HG03060 (cell line): ENCODE data around the gene DIAPH2.
"Not testable (repeated sequence)": the region's sequence is repeated elsewhere in the genome, so short reads cannot be mapped to it uniquely, and the experiment has no call there.

Experiments
- ATAC-seq: cut with Tn5 transposase; IDR thresholded peaks from one replicate; pipeline ENCODE4 v1.9.1; 2021; ENCODE audit warnings: low read depth, moderate number of reproducible peaks; ENCODE audit not compliant: unreplicated experiment

DIAPH2 gene

DNA sequence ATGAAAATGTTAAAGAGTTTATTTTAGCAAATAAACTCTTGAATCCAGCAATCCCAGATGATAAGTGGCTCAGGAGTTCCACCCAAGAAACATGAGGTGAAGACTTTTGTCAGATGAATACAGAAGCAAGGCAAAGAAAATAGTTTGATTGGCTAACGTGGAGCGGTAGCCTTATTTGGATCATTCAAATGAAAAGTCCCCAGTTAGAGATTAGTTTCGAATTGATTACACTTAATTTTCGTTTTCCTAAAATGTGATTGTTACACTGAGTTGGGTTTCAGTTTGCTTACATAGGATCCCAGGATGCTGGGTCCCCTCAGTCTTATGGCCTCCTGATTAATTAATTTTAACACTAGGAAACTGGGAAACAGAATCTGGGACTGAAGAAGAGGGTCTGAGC is 122.7 kb downstream of the DIAPH2 start:
- no peak for ATAC-seq

DNA sequence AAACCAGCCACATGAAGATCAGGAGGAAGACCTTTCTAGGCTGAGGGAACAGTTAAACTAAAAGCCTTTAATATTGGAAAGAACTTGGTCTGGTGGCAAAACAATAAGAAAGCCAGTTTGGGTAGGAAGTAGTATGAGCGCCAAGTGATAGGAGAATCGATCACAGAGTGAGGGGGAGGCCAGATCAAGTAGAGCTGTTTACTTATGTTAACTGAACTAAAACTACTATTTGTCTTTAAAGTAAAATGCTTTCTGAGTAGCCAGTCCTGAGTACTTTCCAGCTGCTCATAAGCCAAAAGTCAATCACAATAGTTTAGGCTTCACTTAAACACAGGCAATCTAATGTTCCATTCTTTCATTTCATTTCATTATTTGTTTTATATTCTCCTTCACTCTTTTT is 136.3 kb downstream of the DIAPH2 start:
- ATAC-seq: no peak

DNA sequence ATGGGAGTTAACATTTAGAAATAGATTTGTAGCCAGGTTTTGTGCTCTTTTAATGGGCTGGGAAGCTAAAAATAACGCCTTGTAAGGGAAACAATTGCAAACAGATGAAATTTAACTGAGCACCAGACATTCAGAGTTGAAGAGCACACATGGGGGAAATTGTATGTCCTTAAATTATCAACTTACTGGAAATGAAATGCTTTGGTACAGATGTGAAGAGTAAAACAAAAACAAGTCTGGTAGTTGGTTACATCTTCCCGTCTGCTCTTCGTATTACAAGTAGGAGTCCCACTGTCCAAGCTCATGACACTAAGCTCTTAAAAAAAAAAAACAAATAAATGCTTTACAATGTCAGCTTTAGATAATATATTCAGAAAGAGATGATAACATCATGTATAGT is 139.5 kb downstream of the DIAPH2 start:
- ATAC-seq: no peak

DNA sequence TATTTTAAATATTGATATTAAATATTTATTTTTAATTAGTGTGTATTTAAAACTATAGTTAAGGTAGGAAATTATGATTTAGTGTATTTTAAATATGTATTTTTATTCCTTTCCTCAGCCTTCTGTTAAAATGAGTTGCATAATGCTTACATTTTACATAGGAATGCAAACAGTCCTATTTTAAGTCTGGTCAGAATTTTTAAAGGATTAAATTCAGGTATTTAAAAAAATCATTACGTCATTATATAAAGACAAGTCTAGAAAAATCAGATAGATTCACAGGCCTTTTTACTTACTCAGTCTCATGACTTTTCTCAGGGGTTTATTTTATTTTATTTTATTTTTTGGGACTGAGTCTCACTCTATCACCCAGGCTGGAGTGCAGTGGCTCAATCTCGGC is 148.7 kb downstream of the DIAPH2 start:
- ATAC-seq: no peak

DNA sequence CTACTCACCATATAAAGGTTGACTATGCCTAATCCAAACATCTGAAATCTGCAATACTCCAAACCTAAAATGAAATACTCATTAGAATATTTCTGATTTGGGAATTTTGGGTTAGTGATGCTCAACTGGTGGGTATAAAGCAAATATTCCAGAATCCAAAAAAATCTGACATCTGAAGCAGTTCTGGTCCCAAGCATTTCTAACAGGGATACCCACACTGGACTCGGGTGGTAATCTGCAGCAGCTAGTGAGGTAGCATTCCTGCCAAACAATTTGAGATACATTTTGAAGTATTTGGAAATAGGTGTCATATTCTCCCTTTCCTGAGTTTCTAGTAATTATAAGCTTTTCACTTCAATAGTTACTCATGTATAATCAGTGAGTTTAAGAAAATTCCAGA is 149.5 kb downstream of the DIAPH2 start:
- ATAC-seq: no peak

DNA sequence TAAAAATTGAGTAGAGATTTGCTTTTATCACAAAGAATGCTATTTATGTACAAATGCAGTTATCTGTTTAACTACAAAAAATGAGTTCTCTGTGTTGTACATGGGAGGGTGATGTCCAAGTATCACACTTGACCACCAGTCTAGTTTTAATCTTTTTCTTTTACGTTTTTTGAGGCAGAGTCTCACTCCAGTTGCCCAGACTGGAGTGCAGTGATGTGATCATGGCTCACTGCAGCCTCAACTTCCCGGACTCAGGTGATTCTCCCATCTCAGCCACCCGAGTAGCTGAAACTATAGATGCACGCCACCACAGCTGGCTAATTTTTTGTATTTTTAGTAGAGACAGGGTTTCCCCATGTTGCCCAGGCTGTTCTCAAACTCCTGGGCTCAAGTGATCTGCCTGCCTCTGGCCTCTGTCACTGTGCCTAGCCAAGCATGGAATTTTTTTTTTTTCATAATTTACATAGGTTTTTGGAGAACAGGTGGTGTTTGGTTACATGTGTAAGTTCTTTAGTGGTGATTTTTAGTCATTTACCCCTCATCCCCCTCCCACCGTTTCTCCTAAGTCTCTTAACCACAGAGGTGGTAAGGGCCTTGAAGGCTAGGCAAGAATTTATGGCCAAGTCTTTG is 151.1 kb downstream of the DIAPH2 start:
- peak; percentile 87 for ATAC-seq

DNA sequence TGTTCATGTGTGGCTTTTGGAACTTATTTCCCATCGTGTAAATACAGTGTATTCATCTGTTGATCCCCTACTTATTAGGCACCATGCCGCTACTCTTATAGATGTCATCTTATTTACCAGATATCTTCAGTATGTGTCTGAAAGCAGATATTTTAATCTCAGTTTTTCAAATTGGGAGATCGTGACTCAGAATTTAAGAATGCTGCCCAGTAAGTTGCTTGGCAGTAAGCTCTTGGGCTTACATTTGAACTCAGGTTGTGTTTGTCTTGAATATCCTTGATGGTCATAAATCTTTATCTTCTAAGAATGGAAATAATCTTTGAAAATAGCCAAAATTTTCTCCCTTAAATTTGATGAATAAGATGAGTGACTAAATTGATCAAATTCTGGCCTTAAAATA is 153.2 kb downstream of the DIAPH2 start:
- ATAC-seq: no peak

DNA sequence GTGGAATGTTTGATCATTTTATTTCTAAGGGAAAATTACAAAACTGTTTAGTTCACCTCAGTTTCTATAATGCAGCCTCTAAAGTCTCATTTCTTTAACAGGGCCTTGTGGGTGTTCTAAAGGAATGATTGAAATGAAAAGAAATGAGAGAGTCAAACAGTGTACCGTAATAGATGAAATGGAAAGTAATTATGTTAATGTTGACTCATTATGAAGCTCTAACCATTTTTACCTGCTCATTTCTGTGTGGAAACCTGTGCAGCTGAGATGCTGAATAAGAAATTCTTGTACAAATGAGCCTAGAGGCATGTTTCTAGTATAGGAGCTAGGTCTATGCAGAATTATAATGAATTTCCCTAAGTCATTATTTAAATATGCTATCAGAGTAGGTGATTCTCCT is 153.9 kb downstream of the DIAPH2 start:
- no peak for ATAC-seq

DNA sequence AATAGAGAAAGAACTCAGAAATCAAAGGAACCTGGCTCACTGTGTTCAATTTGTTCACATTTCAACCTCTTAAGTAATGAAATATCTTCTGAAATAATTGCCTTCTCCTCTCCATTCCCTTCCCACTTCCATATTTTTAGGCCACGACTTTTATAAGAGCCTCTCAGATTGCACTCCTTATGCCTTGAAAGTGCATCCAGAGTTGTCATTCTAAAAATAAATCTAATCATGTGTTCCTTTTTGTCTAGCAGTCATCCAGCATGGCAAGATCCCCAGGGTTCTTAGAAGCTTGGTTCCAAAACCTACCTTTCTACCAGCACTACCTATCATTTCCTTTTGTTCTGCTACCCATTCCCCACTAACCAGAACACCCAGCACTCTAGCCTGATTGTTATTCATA is 156.7 kb downstream of the DIAPH2 start:
- ATAC-seq: no peak

DNA sequence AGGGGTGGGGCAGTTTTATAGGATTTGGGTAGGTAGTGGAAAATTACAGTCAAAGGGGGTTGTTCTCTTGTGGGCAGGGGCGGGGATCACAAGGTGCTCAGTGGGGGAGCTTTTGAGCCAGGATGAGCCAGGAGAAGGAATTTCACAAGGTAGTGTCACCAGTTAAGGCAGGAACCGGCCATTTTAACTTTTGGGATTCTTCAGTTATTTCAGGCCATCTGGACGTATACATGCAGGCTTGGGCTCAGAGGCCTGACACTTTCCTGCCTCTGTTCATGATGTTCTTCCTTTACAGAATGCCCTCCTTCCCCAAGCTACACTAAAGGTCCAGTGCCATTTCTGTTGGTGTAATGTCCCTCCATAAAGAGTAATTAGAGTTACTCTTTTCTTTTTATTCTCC is 157.2 kb downstream of the DIAPH2 start:
- not testable (repeated sequence) for ATAC-seq

DNA sequence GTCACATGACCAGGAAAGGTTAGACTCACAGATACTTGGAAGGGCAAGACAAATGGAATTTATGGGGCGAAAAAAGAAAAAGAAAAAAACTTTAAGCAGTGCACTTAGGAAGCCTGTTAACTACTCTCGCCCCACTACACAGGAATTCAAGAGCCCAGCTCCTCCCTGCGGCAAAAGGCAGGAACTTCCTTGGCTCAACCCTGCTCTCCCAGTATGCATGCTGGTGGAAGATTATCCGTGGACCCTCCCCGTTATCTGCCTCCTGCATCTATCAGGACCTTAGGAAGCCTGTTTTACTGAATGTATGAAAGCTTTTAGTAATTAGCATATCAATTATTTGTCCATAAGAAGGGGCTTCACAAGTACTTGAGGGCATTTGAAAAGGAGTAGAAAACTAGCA is 158.9 kb downstream of the DIAPH2 start:
- no peak for ATAC-seq

DNA sequence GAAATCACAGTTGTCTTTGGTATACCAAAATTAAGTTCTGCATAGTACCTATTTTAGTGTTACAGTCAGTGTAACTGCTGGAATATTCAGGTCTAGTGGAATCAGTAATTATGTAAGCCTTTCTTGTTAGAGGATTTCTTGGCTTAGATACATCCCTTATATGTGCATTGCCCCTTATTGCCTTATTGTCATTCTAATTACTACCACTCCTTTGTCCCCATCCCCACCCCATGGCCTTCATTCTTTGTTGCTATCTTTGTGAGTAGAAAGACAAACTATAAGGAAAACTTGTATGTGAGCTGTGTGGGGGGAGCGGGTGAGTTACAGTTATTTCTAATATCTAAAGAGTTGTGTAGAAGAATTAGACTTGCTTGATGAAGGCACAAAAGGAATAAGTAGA is 162.2 kb downstream of the DIAPH2 start:
- ATAC-seq: no peak

DNA sequence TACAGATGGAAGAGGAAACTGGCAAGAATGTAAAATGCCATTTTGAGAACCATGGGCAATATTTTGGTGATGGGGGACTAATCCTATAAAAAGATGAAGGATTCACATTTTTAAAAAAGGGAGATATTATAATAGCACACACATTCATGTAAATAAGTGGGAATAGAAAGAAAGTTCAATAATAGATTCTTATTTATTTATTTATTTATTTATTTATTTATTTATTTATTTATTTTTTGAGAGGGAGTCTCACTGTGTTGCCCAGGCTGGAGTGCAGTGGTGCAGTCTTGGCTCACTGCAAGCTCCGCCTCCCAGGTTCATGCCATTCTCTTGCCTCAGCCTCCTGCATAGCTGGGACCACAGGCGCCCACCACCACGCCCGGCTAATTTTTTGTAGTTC is 174.8 kb downstream of the DIAPH2 start:
- not testable (repeated sequence) for ATAC-seq

DNA sequence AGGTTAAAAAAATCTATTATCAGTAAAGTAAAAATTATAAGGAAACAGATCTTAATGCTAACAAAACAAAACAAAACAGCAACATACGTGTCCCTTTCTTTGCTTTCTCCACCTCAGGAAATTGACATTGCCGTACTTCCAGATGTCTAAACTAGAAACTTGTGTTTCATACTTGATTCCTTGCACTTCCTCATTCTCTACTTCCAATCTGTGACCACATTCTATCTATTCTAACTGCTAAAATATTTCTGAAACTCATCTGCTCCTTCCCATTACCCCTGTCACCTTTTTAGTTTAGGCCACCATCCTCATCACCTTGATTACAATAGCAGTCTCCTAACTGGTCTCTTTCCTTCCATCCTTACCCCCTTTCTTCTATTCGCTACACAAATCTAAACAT is 176.6 kb downstream of the DIAPH2 start:
- no peak for ATAC-seq

DNA sequence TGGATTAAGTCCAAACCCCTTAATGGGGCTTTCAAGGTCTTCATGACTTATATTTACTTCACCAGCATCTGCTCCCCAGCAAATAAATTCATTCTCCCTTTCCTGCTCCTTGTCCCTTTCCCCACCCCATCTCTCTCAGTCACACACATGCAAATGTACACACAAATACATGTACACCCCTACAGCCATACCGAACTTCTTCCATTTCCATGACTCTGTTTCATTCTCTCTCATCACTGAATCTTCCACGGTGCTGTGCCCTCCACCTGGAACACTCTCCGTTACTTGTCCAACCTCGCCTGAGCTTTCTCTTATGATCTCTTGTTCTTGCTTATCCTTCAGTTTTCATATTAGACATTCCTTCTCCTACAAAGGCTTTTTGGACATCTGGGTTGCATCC is 177.0 kb downstream of the DIAPH2 start:
- no peak for ATAC-seq

DNA sequence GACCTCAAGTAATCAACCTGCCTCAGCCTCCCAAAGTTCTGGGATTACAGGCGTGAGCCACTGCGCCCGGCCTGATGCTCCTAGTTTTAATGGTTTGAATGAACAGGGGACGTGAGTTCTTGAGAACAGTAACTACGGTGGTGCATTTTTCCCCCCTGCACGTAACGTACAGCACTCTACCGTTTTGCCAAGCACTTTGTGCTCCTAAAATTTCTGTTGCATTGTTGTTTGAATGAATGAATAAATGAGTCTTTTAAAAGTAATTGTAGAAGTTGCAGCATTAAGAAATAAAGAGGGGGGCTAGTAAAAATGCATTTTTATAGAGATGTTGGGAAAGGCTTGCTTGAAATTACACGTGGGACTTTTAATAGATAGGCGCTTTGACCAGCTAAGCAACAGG is 199.0 kb downstream of the DIAPH2 start, which contains the start of gene RPA4:
RPA4 (plus strand) TSS at position 301 of the 400 bp plus-strand sequence. CDS start 403 bp downstream, outside the sequence.
- no peak for ATAC-seq

DNA sequence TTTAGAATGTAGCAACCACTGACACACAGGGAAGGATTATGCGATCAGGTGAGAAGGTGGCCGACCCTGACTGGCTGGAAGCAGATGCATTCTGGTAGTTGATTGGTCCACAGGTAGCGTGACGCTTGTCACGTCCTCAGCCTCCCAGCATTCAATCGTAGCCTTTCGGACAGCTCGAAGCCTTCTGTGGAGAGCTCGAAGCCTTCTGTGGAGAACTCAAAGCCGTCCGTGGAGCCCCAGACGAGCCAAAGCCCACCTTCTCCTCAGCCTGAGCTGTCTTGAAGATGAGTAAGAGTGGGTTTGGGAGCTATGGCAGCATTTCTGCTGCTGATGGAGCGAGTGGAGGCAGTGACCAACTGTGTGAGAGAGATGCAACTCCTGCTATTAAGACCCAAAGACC is 199.4 kb downstream of the DIAPH2 start:
- ATAC-seq: no peak

DNA sequence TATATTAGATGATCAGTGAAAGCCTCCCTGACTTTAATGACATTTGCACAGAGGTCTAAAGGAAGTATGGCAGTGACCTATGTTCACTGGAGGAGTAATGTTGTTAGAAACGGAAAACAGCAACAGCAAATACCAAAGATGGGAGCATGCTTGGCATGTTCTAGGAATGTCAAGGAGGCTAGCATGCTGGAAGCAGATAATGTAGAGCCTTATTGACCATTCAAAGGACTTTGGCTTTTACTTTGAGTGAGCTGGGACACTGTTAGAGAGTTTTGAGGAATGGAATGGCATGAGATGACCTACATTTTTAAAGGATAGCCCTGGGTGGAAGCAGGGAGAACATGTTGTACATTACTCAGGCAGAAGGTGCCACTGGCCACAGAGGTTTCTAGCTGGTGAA is 205.1 kb downstream of the DIAPH2 start:
- ATAC-seq: no peak

DNA sequence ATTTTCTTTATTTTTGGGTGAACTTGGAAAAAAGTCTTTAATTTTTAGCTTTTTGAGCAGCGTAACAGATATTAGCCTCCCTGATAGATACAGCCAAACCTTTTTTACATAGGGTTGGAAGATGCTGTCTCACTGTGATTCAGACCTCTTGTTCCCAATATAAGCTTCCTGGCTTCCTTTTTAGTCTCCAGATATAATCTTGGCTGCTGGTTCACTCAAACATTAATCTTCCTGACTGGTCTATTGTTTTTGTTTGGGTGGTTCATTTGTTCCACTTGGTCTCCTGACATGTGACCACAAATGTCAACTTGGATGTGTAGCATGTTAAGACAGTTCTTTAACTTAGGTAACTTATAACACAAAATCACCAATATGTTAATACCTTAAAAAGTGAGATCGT is 222.1 kb downstream of the DIAPH2 start:
- no peak for ATAC-seq

DNA sequence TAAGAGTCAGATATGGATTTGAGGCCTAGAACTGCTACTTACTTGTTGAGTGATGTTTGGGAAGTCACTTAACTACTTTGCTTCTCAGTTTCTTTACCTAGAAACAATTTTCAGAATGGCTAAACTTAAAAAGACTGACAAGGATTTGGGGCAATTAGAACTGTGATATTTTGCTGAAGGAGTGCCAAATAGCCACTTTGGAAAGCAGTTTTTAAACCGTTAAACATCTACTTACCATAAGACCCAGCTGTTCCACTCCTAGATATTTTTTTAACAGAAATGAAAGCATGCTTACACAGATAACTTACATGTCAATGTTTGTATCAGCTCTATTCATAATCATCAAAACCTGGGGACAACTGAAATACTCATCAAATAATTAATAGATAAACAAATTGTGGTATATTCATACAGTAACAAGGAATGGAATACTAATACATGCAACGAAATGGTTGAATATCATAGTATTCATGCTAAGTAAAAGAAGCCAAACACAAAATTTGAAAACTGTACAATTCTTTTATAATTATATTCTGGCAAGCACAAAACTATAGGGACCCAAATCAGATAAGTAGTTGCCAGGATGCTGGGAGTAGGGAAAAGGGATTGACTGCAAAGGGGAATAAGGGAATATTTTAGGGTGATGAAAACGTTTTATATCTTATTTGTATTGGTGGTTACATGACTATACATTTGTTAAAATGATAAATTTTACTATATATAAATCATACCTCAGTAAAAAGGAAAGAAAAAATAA is 223.1 kb downstream of the DIAPH2 start:
- ATAC-seq: no peak

DNA sequence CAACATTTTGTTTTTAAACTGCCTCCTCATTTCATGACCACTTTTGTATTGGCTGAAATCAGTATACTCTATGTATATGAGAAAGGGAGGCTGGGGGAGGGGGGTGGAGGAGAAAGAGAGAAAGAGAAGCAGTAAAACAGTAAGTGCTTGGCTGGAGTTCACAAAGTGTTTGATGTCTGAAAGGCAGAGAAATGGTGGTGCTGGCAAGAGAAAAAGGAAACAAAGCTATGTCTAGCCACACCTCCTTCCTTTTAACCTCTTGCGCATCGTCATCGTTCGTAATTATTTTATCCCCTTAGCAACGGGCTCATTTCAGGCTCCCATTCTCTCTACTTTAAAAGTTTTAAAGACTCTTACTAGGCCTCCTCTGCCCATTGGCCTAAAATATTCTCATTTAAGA is 224.6 kb downstream of the DIAPH2 start:
- no peak for ATAC-seq

DNA sequence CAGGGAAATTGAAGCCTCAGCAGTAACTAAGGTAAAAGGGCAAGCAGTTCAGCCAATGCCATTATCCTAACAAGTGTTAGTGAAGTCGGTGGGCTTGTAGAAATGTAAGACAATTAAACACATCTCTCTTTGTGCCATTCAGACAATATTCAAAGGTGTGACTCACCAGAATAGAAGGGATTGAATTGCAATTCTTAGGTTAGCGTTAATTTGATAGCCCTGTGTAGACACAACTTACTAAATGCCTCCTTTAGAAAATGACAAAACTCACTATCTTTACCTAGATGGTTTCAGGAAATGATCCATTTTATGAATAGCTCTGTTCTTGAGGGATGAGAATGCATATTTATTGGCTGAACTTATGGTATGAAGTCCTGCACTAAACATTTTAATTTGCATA is 234.2 kb downstream of the DIAPH2 start:
- no peak for ATAC-seq
